ENCODE measurements around the gene SPRYD4. TPM values are rescaled to one million over a fixed set of nuclear protein-coding genes. Genes with fewer than 3 reads are reported as not detected.
"Not testable (repeated sequence)": the region's sequence is repeated elsewhere in the genome, so short reads cannot be mapped to it uniquely, and the experiment has no call there.

The SPRYD4 gene
- total and polyA plus RNA-seq, 2 of the 4 experiments (the other 2 are of a cell fraction): 1.7 to 1.8 TPM

GRCh38 chr12:56443208-56443607 lies 25.2 kb upstream of the SPRYD4 start:
- H3K18ac ChIP-seq (ENCODE audit: low read depth, low read length); H3K56ac ChIP-seq (ENCODE audit: extremely low read depth, insufficient read depth, low read length); H2AFZ ChIP-seq (replicated peaks; ENCODE audit: low read length, poor library complexity); H3K9me1 ChIP-seq (ENCODE audit: insufficient read depth, low read length); H4K91ac ChIP-seq (ENCODE audit: insufficient read depth, low read depth, low read length); in situ Hi-C loops (cut with MboI; ENCODE audit: low sequenced_read_pairs); H3K36me3 ChIP-seq (ENCODE audit: control insufficient read depth, insufficient read depth, low read length); H2BK5ac ChIP-seq (ENCODE audit: low read depth, low read length, poor library complexity, severe bottlenecking); H3K4me1 ChIP-seq (ENCODE audit: control insufficient read depth, insufficient read depth, low read length); H3K23ac ChIP-seq (ENCODE audit: low read depth, low read length); H3K27ac ChIP-seq (ENCODE audit: insufficient read depth, low read length); dilution Hi-C loops (cut with HindIII; ENCODE audit: low sequenced_read_pairs, unreplicated experiment); H3K4me2 ChIP-seq (ENCODE audit: low read depth, low read length); H4K20me1 ChIP-seq (ENCODE audit: insufficient read depth, low read length); DNase-seq; H4K5ac ChIP-seq (ENCODE audit: low read depth, low read length); POLR2A ChIA-PET (ENCODE audit: unreplicated experiment); H3K4ac ChIP-seq (ENCODE audit: low read depth, low read length); H3K4me3 ChIP-seq (ENCODE audit: insufficient read depth, low read depth, low read length); H2AK5ac ChIP-seq (ENCODE audit: low read depth, low read length); ATAC-seq (ENCODE audit: low read depth); H3K14ac ChIP-seq (replicated peaks; ENCODE audit: low read depth, low read length); H4K8ac ChIP-seq (ENCODE audit: low read depth in 2 of 2, low read length in 2 of 2); H2BK15ac ChIP-seq (ENCODE audit: low read depth, low read length); H2BK20ac ChIP-seq (ENCODE audit: low read depth, low read length); H2AK9ac ChIP-seq (replicated peaks; ENCODE audit: low read depth, low read length, poor library complexity); H3K9me3 ChIP-seq (ENCODE audit: control insufficient read depth, insufficient read depth, low read length); H3K9ac ChIP-seq (ENCODE audit: low read depth, low read length); H3K27me3 ChIP-seq (ENCODE audit: control insufficient read depth, insufficient read depth, low read length); intact Hi-C loops (cut with micrococcal nuclease); BruUV-seq (replicated peaks); H2BK120ac ChIP-seq (ENCODE audit: low read depth, low read length): not testable (repeated sequence)
- CTCF ChIA-PET: interaction anchor here (0.6 kb wide), 1 partner anchor 21 kb away, joined by 3 read pairs; no protein-coding TSS in a partner anchor
- no CpG with 5 or more reads among the region's 2 CpGs for WGBS, 2 experiments (ENCODE audit: extremely low coverage in 2 of 2, insufficient read length in 1 of 2)
- peaks cover 28 to 35% of the 10 kb centered on the region in 2 experiments for H3K79me1 ChIP-seq (ENCODE audit: low read depth in 1 of 2, low read length in 2 of 2)
